Measurements from ENCODE around the gene IFNL2.

- TF ChIP-seq ZBTB1 (CRISPR knock-in tag; IDR thresholded peaks at IDR 0.05; ENCODE audit: borderline replicate concordance, low read depth) (no peak), CTCF (IDR thresholded peaks at IDR 0.05 in 2 of 3, conservative IDR thresholded peaks at IDR 0.05 in 1 of 3; ENCODE audit: insufficient read depth in 2 of 3, low read depth in 1 of 3, low read length in 3 of 3) (no peak), POLR2A (conservative IDR thresholded peaks at IDR 0.05) (no peak), ZNF133 (CRISPR knock-in tag; IDR thresholded peaks at IDR 0.05) (no peak), NFYB (IDR thresholded peaks at IDR 0.05; ENCODE audit: extremely low read depth, insufficient read length) (no peak), NCOA4 (IDR thresholded peaks at IDR 0.05; ENCODE audit: partially characterized antibody) (no peak), IRF1 (CRISPR knock-in tag; IDR thresholded peaks at IDR 0.05; ENCODE audit: borderline replicate concordance) (no peak), JUND (IDR thresholded peaks at IDR 0.05; ENCODE audit: borderline replicate concordance, low read depth, low read length) (no peak), JUND (tag; IDR thresholded peaks at IDR 0.05; ENCODE audit: borderline replicate concordance, low read depth, low read length) (no peak), RAD21 (CRISPR knock-in tag; conservative IDR thresholded peaks at IDR 0.05 in 1 of 2, IDR thresholded peaks at IDR 0.05 in 1 of 2) (no peak), ZNF740 (CRISPR knock-in tag; IDR thresholded peaks at IDR 0.05) (no peak), ZNF740 (tag; IDR thresholded peaks at IDR 0.05) (no peak), BHLHE40 (IDR thresholded peaks at IDR 0.05; ENCODE audit: low read length) (no peak), FOXM1 (IDR thresholded peaks at IDR 0.05; ENCODE audit: low read depth) (no peak), FOXM1 (CRISPR knock-in tag; IDR thresholded peaks at IDR 0.05; ENCODE audit: low read depth) (no peak), SP1 (CRISPR knock-in tag; IDR thresholded peaks at IDR 0.05) (no peak), PRDM10 (IDR thresholded peaks at IDR 0.05; ENCODE audit: partially characterized antibody) (no peak)
These were observed 3.6 kb upstream of the IFNL2 start for GRCh38 chr19:39264306-39265290.

All from K562 (cell line).